ENCODE results near the gene SCARB1.

SCARB1 gene

DNA sequence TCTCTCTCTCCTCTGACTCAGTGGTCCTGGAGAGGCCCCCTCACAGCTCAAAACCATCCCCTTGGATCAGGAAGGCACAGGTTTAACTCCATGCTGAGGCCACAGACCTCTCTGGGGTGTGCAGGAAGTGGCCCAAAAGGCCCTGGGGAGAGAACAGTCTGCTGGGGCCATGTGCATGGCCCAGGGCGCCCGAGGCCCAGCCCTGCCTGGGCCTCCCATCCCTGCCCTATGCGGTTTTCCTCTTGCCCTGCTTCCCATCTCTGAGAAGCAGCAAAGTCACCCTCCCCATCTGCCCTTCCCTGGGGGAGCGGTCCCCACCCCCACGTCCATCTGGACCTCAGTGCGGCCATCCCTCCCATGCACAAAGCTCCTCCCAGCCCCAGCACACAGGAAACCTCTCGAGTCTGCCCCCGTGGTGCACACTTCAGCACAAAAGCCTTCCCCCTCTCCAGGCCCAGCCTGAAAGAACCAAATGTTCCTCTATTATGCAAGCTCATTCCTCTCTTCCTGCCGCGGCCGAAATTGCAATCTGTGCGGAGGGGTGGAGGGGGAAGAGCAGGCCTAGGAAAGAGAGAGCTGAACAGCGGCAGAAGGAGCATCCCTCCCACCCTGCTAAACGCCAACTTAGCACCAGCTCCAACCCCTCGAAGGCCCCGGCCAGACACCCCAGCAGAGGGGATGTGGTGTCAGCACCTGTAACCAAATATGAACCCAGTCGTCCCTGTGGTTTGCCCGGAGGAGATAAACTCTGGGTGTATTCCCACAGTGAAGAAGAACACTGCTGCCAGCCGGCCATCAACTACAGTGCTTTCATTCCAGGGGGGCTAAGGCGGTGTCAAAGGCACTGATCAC, 108.5 kb downstream of the SCARB1 start:
- DNase-seq = no peak

DNA sequence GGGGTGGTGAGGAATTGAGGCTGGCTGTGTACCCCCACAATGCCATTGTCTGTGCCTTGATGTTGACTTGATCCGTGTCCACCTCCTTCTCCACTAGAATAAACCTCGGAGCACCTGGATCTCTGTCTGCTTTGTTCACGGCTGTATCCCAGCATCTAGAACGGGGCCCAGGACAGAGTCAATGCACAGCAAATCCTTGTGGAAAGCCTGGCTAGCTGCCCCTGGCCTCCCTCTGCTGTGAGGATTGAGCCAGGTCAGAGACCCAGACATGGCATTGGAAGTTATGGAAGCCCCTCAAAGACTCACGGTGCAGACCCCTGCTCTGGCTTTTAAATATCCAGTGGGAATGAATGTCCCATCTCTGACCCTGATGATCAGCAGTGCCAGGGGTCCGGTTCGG, 109.2 kb downstream of the SCARB1 start:
- DNase-seq = no peak

DNA sequence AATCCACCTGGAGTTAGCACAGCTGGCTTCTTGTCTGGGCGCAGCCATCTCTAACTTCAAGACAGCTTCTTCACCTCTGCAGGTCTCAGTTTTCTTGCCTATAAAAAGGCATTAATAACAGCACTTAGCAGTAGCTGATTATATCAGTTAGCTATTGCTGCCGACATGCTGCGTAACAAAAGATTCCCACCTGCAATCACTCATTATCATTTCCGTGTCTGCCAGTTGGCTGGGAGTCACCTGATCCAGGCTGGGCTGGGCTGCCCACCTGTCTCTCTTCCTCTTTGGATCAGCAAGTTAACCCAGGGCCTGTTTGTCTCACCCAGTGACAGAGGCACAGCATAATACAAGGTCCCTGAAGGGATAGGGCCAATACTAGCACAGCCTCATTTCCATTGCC, 109.7 kb downstream of the SCARB1 start:
- DNase-seq = no peak

DNA sequence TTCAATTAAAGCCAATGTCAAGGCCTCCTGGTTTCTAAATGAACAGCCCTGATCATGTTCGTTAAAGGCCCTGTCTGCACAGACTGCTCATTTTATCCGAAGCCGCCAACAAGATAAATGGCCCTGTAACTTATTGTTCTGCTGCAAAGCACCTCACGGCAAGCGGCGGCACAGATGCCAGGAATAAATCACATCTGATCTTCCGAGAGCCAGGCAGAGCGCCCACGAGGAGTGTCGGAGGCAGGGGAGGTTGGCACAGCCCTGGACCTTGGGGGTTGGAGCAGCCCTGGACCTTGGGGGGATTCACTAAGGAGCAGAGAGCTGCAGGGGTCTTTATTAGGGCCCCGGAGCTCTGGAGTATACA, 110.5 kb downstream of the SCARB1 start:
- no peak for DNase-seq

DNA sequence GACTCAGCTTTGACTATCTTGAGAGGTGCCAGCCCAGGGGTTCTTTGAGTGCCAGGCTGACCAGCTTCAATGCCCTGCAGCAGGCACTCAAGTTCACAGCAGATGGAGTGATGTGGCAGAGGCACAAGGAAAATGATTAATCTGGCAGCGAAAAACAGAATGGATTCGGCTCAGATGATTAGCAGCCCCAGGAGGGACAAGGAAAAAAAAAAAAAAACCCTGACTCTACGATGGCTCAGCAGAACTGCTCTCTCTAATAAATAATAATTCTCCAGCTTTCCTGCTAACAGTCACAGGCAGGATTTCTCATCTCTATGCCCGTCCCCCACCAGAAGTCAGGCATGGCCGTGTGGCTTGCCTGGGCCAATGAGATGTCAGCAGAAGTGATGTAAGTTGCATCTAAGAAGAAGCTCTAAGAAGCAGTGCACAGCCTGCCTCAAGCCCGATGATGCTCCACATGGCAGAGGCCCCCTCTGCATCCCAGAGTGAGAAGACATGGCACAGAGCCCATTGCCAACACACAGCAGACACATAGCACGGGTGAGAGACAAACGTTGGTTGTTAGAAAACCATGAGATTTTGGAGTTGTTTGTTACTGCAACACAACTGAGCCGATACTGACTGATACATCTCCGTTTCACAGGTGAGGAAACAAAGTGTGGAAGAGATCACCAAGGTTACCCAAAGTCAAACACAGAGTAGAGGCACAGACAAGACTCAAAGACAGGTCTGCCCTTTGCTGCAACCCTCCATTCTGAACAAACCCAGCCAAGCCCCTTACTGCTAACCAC, 111.0 kb downstream of the SCARB1 start:
- DNase-seq = no peak

DNA sequence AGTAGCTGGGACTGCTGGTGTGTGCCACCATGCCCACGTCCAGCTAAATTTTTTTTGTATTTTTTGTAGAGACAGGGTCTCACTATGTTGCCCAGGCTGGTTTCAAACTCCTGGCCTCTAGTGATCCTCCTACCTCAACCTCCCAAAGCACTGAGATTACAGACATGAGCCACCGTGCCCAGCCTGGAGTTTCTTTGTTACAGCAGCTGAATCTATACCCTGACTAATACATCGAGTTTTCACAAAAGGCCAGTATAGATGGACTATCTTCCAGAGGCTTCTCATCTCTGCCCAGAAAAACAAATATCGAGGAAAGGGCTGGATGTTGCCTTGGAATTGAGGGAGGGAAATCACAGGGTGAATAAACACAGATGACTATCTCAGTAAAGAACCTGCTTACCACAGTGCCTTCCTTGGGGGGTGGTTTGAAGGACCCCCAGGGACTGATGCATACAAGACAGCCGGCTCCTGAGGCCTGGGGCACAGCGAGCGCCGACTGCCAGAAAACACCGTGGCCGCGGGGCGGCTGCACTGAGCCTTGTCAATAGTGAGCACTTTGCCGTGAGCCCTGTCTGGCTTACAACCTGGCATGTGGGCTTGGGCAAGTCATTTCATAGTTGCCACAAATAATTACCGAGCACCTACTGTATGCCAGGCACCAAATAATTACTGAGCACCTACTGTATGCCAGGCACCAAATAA, 111.9 kb downstream of the SCARB1 start:
- no peak for DNase-seq

DNA sequence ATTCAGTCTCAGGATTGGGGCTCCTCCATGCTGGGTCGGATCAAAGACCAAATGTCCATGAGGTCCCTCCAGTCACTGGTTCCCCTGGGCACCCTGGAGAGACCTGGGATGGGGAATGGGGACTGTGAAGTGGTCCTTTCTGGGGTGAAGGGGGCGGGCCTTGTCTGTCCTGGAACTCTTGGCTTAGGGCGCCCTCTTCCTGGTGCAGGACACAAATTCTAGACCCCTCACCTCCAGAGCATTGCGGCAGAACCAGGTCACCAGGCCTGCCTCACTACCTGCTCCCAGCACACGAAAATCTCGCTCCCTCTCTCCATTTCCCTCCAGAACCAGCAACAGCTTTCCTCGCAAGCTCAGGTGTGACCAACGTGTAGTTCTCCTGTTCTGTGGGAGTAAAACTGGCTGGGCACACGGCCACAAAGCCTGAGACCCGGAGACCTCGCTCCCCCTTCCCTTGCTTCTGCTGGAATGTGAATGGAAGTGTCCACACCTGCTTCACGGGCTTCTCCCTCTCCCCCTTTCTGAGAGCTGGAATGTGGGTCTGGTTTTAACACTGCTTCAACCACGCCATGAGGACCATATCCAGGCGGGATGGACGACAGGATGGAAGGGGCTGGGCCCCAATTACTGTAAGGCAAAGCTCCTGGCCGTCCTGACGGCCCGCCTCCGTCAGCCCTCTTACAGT, 112.7 kb downstream of the SCARB1 start:
- no peak for DNase-seq

DNA sequence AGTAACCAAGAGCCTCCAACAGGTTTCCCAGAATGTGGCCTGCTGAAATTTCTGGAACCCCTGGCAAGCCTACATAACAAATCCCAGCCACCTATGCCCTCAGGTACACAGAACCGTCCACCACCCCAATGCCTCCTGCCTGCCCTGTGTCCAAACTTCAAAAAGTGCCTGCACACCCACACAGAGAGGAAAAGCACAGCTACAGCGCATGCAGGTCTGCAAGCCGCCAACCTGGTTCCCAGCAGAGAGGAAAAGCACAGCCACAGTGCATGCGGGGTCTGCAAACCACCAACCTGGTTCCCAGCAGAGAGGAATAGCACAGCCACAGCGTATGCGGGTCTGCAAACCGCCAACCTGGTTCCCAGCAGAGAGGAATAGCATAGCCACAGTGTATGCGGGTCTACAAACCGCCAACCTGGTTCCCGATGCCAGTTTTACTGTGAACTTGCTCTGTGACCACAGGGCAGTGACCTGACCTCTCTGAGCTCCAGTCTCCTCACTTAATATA, 113.5 kb downstream of the SCARB1 start:
- DNase-seq = no peak

DNA sequence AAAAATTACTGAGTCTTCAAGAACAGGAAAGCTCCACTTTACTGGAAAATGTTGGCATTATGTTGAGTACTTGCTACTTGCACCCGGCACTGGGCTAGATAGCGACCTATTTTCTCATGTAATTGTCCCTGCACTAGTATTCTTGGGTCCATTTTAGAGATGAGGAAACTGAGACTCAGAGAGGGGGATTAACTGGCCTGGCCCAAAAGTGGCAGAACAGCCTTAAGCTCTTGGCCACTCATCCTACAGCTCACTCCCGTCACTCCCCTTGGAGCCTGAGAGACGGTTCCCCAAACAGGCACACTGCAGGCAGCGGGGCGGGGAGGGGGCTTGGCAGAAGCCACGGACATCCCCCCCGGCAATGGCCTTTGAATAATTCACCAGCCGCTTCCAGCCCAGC, 113.9 kb downstream of the SCARB1 start:
- DNase-seq = no peak

DNA sequence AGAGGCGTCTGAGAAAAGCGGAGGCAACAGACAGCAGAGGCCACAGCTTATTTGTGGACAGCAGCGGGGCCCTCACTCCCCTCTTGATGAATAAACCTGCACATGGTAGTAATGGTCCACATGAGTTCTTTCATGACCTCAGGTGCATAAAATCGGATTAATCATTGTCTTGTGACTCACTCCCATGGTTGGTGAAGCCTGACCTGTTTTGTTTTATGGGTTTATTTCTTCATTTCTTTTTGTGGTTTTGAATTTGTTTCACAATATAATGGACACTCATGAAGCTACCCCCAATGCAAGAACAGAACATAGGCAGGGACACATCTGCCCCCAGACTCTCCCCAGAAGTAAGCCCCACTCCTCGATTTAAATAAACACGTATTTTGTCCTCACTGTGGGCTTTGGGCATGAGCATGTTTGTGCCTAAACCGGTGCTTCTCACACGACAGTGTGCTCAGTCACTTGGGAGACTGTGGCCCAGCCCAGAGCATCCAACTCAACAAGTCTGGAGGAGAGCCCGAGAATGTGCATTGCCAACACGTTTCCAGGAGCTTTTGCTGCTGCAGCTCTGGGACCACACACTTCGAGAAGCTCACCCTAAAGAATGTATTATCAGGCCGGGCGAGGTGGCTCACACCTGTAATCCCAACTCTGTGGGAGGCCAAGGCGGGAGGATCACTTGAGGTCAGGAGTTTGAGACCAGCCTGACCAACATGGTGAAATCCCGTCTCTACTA, 116.1 kb downstream of the SCARB1 start:
- DNase-seq = no peak

DNA sequence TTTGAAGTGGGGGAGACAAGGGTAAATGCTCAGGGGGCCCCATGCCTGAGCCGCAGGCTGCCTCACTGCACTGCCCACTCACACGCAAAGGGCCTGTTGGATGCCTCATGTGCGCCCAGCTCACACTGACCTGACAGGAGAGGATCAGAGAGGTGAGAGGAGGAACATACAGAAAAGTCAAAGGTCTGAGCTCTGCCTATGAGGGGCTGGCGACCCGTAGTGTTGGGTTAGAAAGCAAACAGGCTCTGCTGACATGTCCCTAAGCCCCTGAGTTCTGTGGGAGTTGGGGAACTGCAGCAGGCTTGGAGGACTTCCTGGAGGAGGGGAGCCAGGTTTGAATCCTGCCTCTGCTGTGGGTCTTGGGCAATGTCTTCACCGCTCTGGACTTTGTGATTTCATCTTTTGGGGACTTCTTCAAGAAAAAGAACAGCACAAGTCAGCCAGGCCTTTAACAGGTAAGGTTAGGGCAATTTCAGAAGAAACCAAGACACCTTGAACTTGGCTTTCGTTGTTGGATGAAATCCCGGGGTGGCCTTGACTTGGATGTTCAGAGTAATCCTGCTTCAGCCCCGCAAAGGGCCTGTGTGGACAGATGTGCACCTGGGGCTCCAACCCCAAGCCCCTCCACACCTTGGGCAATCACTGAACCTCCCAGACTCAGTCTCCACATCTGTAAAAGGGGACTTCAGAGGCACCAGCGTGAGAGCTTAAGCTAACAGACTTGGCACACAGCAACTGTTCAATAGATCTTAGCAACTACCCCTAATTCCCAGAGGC, 116.8 kb downstream of the SCARB1 start:
- DNase-seq = no peak

DNA sequence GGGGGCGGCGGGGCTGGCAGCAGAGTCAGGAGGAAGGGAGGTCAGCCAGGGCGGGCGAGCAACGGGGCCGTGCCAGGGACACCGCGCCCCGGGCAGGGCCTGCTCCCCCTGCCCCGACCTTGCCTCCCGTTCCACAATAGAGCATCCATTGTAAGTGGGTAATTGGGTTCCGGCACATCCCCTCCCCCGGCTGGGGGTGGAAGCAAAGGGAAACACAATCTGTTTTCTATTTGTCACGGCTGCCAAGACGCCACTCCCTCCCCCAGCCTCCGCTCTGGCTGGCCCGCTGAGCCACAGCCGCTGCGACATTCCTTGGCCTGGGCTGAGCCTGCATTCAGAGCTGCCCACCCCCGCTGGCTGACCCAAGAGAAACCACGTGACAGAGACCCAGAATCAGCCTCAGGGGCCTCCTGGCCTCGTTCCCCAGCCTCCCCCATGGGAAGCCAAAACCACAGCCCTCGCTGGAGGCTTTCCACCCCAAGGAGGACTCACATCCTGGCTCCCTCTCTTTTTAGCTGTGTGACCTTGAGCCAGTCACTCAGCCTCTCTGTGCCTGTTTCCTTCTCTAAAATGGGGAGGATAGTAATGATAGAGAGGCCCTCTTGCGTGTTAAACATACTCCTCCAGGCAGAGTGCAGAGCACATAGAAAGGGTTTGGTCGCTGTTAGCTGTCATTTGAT, 117.6 kb downstream of the SCARB1 start:
- DNase-seq = peak; percentile 60

DNA sequence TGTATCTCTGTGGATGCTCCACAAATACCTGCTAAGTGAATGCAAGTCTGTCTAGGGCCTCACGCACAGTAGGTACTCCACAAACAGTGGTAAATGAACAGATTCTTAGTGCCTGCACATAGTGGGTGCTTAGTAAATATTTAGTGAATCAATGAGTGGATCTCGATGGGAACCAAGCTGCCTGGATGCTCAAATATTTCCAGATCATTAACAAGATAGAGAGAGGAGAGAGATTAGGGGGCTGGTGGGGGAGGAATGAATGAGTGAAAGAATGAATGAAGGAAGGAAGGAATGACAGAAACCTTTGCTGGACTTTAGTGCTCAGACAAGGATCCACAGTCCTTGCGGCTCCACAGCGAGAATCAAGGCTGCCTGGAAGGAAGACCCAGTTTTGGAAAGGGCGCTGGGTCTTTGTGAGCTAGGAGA, 118.2 kb downstream of the SCARB1 start:
- no peak for DNase-seq

DNA sequence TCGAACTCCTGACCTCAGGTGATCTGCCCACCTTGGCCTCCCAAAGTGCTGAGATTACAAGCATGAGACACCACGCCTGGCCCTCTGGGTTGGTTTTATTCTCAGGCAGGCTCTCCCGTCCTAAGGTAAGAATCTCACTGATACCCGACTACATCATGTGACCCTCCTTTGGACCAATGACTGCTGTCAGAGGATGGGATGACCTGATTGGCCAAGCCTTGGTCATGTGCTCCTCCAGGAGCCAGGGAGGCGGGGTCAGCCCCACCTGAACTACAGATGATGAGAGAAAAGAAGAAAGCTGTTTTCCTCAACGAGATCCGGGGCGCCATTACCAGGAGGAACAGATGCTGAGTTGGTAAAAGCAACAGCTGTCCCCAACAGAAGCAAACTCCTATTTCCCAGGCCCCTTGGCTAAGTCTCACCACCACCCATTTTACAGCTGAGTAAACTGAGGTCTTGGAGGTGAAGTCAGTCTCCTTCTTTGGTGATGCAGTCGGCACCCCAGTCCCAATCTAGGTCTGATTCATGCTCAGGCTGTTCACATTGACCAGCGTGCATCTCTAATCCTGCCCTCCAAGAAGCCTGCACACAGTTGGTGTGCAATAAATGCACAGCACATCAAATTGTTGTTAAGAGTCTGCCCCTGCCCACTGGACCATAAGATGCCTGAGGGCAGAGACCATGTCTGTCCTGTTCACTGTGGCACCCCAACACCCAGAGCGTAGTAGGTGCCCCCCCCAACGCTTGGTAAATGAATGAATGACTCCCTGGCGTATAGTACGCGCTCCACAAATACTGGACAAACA, 118.8 kb downstream of the SCARB1 start:
- DNase-seq = no peak

DNA sequence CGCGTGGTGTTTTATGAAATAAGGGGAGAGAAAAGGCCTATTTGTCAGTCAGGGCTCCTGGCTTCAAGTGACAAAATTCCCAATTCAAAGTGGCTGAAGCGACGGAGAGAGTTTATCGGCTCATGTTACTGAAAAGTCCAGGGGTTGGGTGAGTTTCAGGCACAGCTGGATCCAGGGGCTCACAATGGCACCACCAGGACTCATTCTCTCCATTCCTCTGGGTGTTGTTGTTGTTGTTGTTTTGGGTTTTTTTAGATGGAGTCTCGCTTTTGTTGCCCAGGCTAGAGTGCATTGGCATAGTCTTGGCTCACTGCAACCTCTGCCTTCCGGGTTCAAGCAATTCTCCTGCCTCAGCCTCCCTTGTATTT, 119.4 kb downstream of the SCARB1 start:
- DNase-seq = no peak

DNA sequence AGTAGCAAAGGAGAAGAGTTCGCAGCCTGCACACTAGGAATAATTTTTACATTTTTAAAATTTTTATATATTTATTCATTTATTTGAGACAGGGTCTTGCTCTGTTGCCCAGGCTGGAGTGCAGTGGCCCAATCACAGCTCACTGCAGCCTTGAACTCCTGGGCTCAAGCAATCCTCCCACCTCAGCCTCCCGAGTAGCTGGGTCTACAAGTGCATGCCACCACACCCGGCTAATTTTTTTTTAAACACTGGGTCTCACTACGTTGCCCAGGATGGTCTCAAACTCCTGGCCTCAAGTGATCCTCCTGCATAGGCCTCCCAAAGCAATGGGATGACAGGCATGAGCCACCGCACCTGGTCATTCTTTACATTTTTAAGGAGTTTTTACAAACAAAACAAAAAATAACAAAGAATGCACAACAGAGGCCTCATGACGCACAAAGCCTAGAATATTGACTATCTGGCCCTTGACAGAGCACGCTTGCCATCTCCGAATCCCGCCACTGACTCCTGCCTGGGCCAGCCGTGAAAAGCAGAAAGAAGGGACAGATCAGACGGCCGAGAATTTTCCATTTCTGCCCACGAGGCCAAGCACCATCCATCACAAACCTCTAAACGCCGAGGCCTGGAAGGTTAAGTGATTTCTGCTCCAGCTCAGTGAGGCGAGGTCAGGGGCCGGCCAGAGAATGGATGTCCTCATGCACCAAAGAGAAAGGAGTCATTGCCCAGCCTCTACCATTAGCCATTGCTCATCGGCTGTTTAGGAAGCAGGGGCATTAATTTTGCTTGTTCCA, 120.0 kb downstream of the SCARB1 start:
- DNase-seq = no peak

DNA sequence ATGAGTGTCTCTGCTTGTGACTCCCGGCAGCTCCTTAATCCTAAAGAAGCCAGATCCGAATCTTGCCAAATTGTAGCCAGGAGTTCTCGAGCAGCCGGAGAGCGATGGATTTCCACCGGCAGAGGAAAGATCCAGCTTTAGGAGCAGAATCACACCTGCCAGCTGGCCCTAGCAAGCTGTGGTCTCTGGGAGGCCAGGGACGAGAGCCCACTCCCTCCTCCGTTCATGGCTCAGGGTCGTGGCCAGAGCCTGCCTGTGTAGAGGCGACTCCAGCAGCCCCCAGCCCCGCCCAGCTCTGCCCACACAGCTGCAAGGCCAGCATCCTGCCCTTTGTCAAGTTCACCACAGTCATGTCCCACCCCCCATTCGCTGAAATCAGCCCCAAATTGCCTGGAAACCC, 121.0 kb downstream of the SCARB1 start:
- DNase-seq = no peak

DNA sequence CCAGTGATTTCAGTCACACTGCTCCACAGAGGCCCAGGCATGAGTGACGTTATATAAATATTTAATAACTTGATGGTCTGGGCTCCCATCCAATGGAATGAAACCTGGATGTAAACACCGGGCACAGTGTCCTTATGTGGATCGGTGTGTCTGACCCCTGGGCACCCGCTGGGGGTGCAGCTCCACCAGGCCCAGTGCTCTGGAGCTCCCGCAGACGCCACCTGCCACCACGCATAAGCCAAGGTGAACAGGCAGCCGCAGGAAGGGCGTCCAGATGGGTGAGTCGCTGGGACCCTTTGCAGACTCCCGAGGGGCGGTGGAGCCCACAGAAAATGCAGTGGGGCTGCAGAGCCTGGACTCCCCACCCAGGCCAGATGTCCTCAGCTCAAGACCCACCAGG, 121.6 kb downstream of the SCARB1 start:
- DNase-seq = no peak

DNA sequence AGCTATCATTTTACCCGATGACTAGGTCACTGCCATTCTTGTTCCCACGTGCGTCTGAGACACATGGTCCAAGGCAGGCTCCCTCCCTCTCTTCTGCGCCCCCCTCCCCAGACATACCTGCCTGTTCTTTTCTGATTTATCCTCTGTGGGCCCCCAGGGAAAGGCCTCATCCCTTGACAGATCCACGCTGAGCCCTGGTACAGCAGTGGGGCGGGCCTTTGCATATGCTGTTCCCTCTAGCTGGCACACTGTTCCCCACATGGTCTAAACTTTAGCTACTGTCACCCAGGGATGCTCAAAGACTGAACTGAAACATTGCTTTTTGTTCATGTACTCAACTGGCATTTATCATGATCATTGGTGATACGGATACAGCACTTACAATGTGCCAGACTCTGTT, 122.5 kb downstream of the SCARB1 start:
- DNase-seq = no peak
